ENCODE measurements around the gene PCGF3.

PCGF3 gene

DNA sequence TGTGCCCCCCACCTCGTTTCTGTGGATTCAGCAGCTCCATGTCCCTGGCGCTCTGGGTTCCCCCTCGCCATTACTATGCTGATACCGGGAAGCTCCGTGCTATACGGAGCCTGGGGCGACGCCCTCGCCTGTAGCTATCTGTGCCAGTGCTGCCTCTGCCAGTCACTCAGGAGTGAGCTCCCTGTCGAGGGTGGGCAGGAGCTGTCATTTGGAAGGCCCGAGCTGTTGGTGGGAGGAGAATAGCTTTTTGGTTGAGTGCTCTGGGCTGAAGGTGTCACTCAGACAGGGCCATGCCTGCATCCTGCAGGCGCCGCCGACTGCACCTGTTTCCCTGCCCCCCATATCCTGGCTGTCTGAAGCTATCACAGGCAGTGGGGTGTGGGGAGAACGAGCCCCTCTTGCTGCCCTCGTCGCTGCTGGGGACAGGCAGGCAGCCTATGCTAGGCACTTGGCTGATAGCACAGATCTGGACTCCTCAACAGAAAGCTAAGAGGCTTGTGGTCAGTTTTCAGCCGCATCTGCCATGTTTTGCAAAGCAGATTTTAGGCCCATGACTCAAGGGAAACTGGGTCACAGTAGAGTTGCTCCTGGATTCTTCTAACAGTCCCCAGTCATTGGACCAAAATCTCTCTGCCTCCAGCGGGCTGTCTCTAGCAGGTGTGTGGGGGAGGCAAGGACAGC lies 88.4 kb downstream of the PCGF3 start:
- no peak for DNase-seq (ENCODE audit: extremely low read depth, low read depth)
- TF ChIP-seq, protein P1, sequence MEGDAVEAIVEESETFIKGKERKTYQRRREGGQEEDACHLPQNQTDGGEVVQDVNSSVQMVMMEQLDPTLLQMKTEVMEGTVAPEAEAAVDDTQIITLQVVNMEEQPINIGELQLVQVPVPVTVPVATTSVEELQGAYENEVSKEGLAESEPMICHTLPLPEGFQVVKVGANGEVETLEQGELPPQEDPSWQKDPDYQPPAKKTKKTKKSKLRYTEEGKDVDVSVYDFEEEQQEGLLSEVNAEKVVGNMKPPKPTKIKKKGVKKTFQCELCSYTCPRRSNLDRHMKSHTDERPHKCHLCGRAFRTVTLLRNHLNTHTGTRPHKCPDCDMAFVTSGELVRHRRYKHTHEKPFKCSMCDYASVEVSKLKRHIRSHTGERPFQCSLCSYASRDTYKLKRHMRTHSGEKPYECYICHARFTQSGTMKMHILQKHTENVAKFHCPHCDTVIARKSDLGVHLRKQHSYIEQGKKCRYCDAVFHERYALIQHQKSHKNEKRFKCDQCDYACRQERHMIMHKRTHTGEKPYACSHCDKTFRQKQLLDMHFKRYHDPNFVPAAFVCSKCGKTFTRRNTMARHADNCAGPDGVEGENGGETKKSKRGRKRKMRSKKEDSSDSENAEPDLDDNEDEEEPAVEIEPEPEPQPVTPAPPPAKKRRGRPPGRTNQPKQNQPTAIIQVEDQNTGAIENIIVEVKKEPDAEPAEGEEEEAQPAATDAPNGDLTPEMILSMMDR (IDR thresholded peaks at IDR 0.05; ENCODE audit: low read depth, low read length), result no peak

DNA sequence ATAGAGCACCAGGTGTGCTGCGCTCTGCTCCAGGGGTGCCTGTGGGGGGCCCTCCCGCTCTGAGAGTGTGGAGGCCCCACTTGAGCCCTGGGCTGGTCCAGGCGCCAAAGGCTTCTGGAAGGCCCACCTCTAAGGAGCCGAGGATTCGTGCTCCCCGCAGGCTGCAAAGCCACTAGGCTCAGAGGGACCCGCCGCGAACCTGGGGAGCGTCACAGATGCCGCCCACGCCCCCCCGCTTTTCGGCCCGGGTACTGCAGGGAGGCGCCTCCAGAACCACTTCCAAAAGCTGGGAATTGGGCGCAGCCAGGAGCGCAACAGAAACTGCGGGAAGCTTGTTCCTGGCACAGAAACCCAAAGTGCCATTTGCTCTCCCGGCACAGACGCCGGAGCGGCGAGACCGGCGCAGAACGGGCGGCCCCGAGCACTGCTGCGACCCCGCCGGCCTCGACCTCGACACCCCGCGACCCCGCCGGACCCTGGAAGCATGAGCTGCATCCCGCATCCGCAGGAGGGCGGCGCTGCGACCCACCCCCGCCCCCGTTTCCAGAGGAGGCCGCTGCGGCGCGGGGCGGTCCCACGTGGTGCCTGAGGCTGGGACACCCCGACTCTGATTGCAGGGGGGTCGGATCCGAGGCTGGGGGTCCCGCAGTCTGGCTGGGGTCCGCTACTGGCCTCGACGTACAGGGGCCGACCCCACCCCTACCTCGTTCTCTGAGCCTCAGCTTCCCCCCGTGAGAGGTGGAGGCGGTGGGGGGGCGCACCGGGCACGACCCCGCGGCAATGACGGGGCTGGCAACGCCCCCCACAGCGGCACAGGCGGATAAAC lies 89.5 kb downstream of the PCGF3 start:
- DNase-seq (ENCODE audit: extremely low read depth, low read depth), result no peak
- TF ChIP-seq, protein P1 (IDR thresholded peaks at IDR 0.05; ENCODE audit: low read depth, low read length), result no peak

DNA sequence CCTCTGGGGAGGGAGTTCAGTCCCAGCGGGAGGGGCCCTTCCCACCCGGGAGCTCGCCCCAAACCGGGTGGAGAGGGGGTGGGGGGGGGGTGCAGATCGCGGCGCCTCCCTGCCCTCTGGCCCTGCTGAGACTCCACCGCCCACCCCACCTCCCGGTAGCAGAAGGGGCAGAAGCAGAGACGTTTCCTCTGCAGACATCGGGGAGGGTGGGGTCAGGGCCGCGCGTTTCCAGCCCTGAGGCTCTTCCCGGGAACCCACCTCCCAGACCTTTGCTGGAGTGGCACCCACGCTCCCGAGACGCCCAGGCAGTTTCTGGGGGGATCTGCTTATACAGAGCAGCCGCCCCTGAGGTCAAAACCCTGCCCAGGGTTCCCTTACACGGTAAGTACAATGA lies 90.1 kb downstream of the PCGF3 start:
- DNase-seq (ENCODE audit: extremely low read depth, low read depth), result no peak
- TF ChIP-seq, protein P1 (IDR thresholded peaks at IDR 0.05; ENCODE audit: low read depth, low read length), result no peak

DNA sequence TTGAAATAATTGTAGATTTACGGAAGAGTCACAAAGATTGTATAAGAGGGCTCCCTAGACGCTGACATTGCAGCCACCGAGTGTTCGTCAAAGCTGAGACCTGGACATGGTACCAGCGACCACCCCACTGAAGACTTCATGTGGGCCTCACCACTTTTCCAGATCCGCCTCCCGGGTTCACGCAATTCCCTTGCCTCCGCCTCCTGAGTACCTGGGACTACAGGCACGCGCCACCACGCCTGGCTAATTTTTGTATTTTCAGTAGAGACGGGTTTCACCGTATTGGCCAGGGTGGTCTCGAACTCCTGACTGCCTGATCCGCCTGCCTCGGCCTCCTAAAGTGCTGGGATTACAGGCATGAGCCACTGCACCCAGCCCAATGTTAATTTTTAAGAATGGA lies 90.6 kb downstream of the PCGF3 start:
- TF ChIP-seq, protein P1 (IDR thresholded peaks at IDR 0.05; ENCODE audit: low read depth, low read length), result no peak
- no peak for DNase-seq (ENCODE audit: extremely low read depth, low read depth)

DNA sequence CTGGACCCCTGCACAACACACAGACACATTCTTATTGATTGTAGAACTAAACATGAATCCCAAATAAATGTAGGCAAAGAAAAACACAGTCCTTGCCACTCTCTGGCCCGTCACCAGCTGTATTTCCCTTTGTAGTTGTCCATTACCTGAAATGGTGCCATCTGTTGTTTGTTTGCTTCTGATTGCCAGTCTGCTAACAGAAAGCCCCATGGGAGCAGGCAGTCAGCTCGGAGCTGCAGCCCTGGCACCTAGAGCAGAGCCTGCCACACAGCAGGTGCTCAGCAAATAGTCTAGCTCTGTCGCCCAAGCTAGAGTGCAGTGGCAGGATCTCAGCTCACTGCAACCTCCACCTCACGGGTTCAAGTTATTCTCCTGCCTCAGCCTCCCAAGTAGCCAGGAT lies 91.4 kb downstream of the PCGF3 start:
- DNase-seq (ENCODE audit: extremely low read depth, low read depth), result no peak
- TF ChIP-seq, protein P1 (IDR thresholded peaks at IDR 0.05; ENCODE audit: low read depth, low read length), result no peak

DNA sequence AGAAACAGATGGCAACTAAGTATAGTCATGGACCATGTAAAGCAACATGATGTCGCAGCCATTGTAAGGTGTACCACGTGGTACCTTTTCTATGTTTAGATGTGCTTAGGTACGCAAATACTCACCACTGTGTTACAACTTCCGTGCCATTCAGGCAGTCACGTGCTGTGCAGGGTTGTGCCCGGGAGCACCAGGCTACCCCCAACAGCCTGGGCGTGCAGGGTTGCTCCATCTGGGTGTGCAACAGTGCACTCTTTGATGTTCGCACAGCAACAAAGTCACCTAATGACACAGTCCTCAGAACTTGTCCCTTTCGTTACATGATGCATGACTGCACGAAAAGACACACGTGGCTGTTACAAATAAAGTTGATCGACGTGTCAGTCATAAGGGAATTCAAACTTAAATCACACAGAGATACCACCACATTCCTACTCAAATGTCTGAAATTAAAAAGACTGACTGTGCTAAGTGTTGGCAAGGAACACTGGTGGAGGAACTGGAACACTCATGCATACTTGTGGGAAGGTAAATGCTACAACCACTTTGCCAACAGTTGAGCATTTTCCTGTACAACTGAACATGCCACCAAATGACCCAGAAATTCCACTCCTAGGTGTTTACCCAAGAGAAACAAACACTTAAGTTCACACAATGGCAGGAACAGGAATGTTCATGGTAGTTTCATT lies 95.9 kb downstream of the PCGF3 start:
- DNase-seq (ENCODE audit: extremely low read depth, low read depth), result no peak

More for the DNA sequence above, 95.9 kb downstream of the PCGF3 start:
- TF ChIP-seq, protein P1 (IDR thresholded peaks at IDR 0.05; ENCODE audit: low read depth, low read length), result no peak

Data from AG09319 (cell line).